ENCODE results near the gene GRK3.

DNA sequence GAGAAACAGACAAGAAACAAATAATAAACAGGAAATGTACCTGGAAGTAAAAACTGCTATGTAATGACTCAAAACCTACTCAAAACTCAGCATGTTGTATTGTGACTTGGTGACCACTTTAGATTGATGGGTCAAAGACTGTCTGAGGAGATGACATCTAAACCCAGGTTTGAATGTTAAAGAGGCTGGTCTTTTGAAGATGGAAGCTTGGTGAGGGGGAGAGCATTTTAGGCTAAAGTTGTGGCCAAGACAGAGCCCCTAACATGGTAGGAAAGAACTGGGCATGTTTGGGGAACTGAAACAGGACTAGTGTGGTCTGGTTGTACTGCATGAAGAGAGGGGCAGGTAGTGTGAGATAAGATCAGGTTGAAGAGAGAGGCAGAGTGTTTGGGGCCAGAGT lies 92.2 kb downstream of the GRK3 start:
- TF ChIP-seq GATA3 (IDR thresholded peaks at IDR 0.05; ENCODE audit: low read depth, low read length) (no peak), GATA2 (IDR thresholded peaks at IDR 0.05; ENCODE audit: low read depth, low read length) (no peak)

Measured in SH-SY5Y (cell line).